GM21367 (cell line): ENCODE measurements around the gene UNC13D.
"Not testable (repeated sequence)": the region's sequence is repeated elsewhere in the genome, so short reads cannot be mapped to it uniquely, and the experiment has no call there.

Source experiments
- ATAC-seq: cut with Tn5 transposase; IDR thresholded peaks from one replicate; pipeline ENCODE4 v1.9.1; 2021; ENCODE audit not compliant: unreplicated experiment

The UNC13D gene

GRCh38 chr17:75843577-75844529 is at the start of gene UNC13D:
Gene UNC13D (minus strand): TSS chr17:75844404. CDS start chr17:75844337, 67 bp downstream.
- no peak for ATAC-seq

- ATAC-seq: no peak
Measured at GRCh38 chr17:75893305-75894048, 49.3 kb upstream of the UNC13D start.

- ATAC-seq: no peak
Measured at GRCh38 chr17:75892556-75893224, 48.5 kb upstream of the UNC13D start.

GRCh38 chr17:75891605-75892555 is 47.7 kb upstream of the UNC13D start:
- no peak for ATAC-seq

- ATAC-seq: no peak
Measured at GRCh38 chr17:75891022-75891604, 46.9 kb upstream of the UNC13D start.

GRCh38 chr17:75889454-75889853 is 45.2 kb upstream of the UNC13D start:
- no peak for ATAC-seq

GRCh38 chr17:75888484-75888883 is 44.3 kb upstream of the UNC13D start:
- no peak for ATAC-seq

GRCh38 chr17:75885860-75886259 is 41.7 kb upstream of the UNC13D start:
- ATAC-seq: not testable (repeated sequence)

GRCh38 chr17:75885431-75885830 is 41.2 kb upstream of the UNC13D start:
- no peak for ATAC-seq

GRCh38 chr17:75881678-75882454 is 37.7 kb upstream of the UNC13D start:
- no peak for ATAC-seq

GRCh38 chr17:75880266-75880665 is 36.1 kb upstream of the UNC13D start:
- ATAC-seq: no peak

GRCh38 chr17:75878174-75878998 is 34.2 kb upstream of the UNC13D start, which contains the start of gene TRIM47:
Gene TRIM47 (minus strand): TSS chr17:75878581. CDS start chr17:75878548, 33 bp downstream.
- no peak for ATAC-seq

GRCh38 chr17:75877752-75878173 is 33.6 kb upstream of the UNC13D start:
- ATAC-seq: no peak

GRCh38 chr17:75876938-75877751 is 32.9 kb upstream of the UNC13D start:
- no peak for ATAC-seq

GRCh38 chr17:75876190-75876937 is 32.2 kb upstream of the UNC13D start:
- ATAC-seq: no peak

- no peak for ATAC-seq
Measured at GRCh38 chr17:75875940-75876189, 31.7 kb upstream of the UNC13D start.
